Stimulated activated CD4-positive, alpha-beta T cell treated with anti-CD3 and anti-CD28 coated beads, Interleukin-1b, Interleukin-23, amount 100 ng/mL, for 1 hour (primary cell): ENCODE measurements around the gene CELF2.

Source experiments
- DNase-seq, 2 donors: peaks; one replicate each; pipeline ENCODE4 v3.0.0-alpha.2; 2020; ENCODE audit warnings: low read depth in 2 of 2

Gene CELF2

DNA sequence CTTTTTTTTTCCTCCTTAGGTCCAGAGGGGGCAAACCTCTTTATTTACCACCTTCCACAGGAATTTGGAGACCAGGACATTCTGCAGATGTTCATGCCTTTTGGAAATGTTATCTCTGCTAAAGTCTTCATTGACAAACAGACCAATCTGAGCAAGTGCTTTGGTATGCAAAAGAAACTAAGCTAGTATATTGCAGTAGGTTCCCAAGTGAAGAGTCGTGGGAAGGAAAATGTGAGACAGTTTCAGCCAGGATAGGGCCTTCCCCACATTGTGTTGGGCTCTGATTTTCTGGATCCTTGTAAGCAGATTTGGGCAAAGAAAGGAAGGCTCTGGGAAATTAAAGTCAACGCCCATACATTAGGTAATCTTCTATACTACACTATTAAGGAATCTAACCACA, 308.1 kb downstream of the CELF2 start:
- no peak for DNase-seq

DNA sequence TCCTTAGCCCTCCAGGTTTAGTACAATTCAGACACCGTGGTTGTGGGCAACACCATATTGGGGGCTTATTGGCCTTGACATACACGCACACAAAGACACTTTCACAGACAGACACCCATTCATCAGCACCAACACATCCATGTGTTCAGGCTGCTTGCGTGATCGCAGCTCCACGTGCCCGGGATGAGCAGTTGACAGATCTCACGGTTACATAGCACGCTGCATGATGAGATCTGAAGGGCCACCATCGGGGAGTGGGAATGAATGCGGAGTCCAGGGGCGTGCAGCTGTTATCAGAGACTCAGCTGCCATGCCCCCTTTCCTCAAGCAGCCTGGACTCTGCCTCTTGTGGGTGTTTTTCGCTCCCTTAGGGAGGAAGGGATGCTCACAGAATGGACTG, 308.6 kb downstream of the CELF2 start:
- no peak for DNase-seq

DNA sequence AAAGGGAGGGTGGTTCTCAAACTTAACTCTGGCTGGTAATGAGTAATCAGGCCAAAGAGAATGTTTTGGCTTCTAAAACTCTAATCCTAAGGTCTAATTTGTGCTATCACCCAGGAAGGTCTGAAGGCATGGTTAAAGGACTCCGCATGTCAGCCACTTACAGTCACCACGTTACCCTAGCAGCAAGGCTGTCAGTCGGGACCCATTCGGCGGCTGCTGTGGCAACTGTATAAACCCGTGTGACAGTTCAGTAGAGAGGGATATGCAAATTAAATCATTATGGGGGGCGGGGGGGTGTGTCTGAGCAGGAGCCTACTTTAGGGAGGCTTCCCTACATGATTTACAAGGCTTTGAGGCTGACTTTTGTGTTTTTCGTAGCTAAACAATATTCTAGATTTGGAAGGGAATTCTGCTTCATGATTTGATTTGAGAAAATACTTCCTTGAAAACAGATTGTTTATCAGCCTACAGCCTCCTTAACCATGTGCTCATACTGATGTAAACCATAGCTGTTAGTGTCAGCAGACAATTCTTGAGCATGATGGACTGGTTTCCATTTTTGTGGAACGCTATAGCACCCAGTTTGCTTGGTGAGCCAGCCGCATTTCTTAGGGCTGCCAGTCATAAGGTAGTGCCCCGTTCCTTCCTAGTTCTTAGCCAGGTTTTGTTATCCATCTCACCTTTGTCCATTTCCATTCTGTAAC, 309.4 kb downstream of the CELF2 start:
- DNase-seq: no peak

DNA sequence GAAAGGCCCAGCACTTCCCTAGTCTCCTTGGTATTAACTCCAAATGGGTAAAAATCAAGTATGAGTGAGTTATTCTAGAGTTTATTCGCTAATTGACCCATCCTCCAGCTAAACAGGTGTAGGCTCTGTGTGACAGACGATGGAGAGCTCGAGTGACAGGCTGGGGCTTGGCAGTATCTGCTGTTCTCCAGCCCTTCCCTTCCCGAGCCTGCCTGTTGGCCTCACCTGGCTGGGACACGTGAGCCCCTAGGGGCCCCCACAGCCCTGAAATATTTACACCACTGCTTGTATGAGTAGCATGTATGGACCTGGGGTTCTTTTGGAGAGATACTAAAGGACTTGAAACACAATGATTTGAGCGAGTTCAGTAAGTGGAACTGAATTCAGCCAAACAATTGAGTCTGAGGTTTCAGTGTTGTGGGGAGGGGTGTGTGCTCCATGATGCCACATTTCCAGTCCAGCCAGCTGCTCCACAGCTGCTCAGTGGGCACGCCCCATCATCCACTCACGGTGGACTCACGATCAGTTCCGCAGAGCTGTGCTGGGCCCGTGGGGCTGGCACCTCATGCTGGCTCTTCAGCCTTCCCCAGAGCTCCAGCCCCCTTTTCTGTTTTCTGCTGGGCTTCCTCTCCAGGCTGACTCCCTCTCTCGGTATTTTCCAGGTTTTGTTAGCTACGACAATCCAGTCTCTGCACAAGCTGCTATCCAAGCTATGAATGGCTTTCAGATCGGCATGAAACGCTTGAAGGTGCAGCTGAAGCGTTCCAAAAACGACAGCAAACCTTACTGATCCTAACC, 310.8 kb downstream of the CELF2 start:
- no peak for DNase-seq

DNA sequence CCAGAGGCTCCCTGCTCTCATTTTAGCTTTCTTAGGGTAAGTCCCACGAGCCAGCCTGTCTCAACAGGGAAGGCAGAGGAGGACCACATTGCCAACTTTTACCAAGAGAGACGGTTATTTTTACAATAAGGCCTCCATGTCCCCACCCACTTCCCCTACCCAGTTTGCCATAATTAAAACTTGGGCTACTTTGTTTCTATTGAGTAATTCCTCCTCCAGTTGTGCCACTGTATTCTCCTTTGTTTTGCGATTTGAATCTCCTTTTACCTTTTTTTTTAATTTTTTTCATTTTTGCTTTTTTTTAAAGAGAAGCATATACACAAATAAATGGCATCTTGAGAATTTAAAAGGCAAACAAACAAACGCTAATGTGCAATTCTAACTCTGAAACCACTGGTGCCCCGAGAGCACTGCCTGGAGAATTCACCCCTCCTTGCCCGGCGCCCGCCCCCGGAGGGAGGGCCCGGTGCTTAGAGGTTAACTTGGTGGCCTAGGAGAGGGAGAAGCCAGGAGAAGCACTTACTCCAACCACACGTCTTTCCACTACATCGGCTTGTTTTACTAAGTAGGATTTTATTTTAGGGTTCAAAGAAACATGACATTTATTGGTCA, 311.5 kb downstream of the CELF2 start:
- DNase-seq: no peak

DNA sequence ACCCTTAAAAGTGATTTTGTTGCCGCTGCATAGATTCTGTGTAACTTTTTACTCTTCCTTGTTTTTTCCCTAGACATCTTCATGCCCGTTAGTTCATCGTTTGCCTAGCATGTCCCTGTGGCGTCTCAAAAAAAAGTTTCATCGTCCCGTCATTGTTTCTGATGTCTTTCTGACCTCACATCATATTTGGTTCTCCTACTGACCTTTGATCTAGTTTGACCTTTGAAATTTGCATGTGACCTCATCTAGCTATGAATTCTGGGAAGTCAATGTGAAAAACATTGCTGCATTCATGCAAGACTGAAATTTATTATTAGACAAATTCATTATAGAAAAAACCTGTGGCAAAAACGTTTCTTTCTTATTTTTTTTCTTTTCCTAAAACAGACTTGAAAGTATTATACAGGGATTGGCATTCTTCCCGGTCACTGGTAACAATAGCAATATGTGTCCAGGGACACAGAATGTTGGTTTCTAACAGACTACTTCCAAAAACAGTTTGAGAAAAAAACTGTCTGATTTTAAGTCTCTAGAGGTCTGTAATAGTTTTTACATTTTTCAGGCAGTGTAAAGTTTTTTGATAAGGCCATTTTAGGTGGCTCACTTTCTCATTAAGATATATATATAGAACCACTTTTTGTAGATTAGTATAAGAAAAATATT, 312.8 kb downstream of the CELF2 start:
- DNase-seq: no peak

DNA sequence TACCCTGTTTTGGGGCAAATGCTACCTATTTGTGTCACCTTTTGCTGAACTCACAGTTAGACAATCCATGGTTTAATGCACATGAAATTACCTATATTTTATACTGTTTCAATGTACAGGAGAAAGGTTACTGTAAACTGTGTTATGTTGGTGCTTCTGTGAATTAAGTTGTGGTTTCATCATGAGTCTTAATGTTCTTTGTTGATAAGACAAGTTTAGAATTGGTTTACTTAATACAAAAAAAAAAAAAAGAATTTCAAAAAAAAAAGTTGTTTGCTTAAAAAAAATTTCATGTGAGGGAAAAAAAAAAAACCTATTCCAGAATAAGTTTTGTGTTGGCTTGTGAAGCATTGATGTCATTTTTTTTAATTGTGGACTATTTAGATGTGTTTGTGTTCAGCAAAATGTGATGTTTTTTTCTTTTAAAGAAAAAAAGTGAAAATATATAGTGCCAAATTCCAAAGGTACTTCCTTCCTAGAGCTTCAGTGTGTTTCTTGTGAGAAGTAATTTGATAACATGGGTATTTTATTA, 313.4 kb downstream of the CELF2 start:
- no peak for DNase-seq

DNA sequence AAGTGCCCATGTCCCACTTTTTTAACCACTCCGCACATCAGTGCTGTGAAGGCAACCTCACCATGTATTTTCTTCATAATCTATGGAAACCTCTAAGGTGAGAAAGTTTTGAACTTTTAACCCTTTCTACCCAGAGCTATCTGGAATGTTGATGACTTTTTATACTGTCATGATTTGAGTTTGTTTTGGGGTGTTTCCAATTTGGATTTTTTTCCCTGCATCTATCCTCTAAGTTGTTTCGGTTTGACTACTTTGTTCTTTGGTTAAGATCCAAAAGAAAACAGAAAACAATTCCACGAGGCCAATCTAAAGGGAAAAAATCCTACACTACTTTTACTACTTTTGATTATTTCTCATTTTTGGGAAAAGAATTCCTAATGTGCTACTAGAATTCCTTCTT, 314.1 kb downstream of the CELF2 start:
- DNase-seq: no peak

DNA sequence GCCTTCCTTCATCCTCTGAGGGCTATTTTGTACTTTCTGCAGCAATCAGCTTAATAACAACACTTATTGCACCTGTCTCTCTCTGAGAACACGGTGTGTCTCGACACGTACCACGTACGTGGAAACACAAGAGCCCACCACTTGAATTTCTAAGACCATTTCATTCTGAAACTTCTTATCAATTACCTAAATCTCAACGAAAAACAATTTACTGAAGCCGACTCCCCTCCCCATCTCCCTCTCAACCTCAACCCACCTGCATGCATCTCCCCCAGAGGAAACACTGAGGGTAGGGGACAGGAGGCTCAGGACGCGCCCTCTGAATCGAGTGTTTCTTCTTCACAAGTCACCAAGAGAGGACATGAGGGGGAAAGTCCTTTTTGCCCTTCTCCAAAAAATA, 315.2 kb downstream of the CELF2 start:
- DNase-seq: no peak

DNA sequence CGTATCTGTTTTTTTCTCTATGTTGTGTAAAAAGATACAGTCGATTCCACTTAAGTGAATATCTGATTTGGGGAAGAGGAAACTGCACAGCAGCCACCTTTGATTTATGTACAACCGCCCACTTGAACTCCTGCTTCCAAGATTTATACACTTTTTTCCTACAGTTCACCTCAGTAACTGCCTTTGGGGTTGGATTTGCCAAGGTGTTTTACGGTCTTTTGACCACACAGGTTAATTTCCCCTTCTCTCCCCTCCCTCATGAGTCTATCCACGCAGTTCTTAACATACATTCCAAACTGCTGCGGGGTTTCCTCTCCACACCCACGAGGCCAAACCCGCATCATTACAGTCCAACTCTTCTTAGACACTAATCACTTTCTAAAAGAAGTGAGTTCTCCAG, 316.8 kb downstream of the CELF2 start:
- no peak for DNase-seq

DNA sequence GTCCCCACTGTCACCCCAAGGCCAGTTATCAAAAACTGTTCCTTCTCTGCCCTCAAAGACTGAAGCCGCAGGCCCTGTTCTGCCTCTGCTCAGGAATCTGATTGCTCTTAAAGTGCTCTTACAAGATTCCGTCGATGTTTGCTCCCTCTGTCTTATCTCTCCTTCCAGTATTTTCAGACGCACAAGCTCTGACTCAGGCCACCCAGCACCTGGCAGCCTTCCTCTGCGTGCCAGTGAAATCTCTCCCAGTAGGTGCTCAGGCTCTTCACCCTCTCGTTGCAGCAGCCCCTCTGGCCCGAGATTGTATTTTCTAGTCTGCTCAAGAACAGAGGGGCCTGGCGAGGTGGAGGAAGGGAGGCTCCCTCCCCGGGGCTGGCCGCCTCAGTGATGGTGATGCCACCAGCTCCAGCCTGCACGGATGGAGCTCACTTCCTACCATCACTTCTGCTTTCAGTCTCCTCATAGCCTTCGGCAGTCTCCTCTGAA, 317.5 kb downstream of the CELF2 start:
- DNase-seq: no peak

DNA sequence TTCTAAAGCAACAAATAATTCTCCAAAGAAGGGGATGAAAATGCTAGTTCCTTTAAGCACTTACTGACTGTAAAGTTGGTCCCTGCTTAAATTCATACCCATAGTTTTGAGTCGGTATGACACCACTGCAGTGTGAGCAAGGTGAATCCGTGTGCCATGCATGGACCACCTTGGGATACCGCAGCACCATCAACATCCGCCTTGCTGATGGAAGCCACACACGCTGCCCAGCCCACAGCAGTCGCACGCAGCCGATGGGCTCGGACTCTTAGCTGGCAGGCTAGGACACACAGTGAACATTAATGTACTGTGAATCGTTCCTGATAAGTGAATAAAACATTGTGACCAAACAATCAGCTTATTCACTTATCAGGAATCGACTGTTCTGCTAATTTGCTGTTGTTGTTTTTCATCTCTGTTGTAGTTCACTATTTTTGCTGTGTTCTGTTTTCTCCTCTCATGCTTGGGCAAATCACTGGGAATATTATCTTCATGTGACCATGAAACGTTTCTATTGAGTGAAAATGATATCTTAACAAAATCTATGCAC, 318.3 kb downstream of the CELF2 start:
- no peak for DNase-seq

DNA sequence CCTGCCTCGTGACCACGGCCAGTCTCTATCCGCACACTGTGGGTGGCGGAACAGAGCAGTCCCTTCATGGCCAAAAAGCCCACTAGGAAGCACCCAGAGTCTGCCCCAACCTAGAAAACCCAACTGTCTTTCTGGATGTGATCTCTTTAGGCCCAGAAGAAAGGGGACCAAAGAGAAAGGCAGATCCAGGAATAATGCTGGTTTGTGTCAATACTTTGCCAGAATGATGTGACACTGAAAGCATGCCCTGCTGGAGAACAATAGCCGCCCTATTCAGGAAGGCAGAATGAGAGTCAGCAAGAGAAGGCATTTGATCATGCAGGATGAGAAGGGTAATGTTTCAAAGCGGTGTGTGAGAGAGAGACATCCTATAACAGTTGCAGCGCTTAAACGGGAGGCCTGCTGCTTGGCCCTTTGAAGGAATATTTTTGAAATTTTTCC, 319.1 kb downstream of the CELF2 start:
- no peak for DNase-seq

DNA sequence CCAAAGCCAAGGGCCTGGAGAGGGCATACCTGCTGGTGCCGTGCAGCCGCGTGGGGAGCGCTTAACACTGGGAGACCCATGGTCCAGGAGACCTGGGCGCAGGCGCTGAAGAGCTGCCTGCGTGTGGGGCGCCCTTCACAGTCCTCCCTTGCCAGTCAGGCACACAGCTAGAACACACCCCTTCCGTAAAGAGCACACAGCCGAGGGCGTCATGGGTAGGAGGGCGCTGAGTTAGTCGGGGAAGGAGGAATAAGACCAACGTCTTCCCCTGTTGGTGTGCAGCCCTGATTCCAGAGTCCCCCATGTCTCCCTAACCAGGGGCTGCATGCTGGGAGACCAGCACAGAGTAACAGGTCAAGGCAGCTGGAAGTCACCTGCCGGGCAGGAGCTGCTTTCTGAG, 319.8 kb downstream of the CELF2 start:
- no peak for DNase-seq

DNA sequence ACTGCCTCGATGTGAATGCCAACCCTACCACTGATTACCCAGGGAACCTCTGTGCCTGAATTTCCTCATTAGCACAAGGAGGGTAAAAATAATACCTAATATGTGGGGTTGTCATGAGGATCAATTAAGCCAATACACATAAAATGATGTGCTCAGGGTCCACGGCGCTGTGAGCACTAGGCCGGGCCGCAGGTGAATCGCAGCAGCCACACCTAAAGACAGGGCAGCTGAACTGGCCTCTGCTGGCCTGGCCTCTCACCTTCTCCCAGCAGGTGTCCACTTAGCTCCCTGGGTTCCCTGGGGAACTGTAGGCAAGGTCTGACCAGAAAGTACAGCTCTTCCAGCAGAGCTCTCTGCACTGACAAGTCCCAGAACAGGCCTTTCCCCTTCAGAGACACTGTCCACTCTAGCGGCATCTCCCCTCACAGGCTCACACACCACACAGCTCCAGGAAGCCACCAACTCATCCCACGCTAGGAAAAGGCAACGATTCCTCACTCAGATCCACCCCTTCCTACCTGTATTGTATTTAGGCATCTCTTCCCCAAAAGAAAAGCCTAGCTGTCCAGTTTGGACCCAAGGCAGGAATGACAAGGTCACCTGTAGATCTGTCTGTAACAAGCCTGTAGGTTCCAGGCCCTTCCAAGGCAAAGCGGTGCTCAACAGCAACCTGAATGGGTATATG, 320.6 kb downstream of the CELF2 start:
- DNase-seq: no peak

DNA sequence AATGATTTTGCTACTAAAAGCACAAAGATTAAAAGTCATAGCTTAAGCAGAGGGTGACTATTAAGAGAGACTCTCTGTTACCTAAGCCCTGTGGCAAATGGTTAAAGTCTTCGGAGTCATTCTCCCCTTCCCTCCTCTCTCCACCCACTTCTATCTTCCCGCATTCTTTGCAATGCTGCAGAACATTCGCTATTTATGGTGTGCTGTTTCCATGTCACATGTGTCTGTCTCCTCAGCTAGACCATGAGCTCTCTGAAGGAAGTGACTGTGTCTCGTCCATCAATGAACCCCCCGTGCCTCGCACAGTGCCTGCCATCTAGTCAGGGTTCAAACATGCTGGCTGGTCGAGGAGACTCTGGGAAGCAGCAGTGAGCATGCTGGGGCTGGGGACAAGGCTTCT, 321.3 kb downstream of the CELF2 start:
- DNase-seq: no peak

DNA sequence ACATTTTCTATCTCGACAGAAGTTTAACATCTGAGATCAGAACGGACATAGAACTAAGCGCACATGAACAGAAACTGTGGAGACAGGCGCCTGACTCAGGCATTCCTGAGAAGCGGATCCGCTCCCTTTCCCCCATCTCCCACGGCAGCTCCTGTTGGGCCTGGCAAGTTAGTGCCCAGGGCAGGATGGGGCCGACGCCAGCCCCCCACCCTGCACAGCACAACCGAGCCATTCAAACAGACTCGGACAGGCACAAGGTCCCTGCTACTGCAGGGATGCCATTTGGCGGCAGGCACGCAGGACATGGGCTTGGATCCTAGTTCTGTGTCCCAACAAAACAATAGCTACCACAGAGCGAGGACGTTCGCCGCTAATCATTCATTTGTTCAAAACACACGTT, 322.0 kb downstream of the CELF2 start:
- no peak for DNase-seq

DNA sequence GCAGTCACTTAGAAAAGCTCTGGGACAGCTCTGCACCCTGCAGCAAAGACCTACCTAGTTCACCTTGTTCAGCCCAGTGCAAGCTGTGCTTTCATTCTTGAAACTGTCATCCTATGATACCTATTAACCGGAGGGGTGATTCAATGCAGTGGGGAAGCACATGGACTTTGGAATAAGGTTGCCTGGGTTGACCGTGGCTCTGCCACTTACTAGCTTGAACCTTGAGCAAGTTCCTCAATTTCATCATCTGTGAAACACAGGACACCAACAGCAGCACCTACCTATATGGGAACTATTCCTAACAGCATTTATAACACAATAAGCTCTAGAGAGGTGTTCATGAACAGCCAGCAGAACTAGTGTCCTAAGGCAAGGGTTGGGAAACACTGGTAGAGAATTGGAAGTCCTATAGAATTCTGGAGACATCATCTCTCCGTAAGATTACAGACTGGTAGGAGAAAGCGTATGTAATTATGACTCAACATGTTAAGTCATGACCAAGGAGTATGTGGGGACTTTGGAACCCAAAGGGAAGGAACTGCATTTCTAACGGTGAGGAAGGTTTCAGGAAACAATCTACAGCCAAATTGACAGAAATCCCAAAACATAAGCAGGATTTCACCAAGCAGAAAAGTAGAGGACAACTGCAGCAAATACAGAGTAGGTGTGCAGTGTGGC, 323.8 kb downstream of the CELF2 start:
- DNase-seq: no peak

DNA sequence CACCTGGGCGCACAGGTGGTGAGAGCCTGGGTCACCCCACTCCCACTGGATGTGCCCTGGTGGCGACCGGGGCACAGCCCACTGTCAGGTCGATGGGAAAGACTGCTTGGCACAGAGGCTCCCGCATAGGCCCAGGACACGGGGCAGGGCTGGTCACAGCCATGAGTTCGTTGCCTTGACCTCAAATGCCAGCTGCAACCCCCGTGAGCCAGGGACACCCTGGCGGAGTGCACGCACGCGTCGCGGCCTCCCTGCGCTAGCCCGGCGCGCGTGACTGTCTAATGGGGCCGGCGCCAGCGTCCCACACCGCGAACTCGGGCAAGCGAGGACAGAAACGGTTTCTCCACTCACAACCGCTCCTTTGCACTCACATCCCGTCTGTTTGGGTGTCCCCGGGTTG, 326.4 kb downstream of the CELF2 start:
- no peak for DNase-seq

DNA sequence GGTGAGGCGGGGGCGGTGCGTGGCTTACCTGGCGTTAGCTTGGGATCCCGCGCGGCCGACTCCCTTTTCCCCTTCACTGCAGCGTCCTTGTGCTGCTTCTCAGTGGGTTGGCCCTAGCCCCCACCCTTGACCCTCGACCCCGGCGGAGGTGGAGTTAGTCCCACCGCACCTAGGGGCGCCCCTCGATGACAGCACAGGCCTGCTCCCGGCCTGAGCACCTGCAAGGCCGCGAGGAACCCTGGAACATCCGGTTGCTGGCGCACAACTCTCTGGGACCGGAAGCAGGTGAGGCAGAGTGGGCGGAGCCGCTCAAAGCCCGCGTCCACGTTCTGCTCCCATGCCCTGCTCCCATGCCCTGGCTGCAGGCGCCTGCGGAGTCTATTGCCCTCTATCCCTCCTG, 326.9 kb downstream of the CELF2 start:
- DNase-seq: no peak
